Stomach (tissue), 9 donors: ENCODE data around the gene COA5. TPM values are rescaled to one million over a fixed set of nuclear protein-coding genes. Genes with fewer than 3 reads are reported as not detected.

ENCODE experiments used
- DNase-seq, 2 donors: peaks; one replicate each; pipeline versions ENCODE4 v3.0.0 to v3.0.0-alpha.2; 2013 to 2019
- H3K27ac ChIP-seq, 5 donors: fragments of 200-600 bp in 4 of 5; sonication (generic) in 4 of 5; one replicate each; pipeline ENCODE4 v1.5.1; 2013 to 2019; ENCODE audit warnings: mild to moderate bottlenecking in 1 of 5, moderate library complexity in 1 of 5
- H3K27me3 ChIP-seq, 3 donors: fragments of 200-600 bp; sonication (generic); one replicate each; pipeline ENCODE4 v1.5.1; 2017 to 2019; ENCODE audit warnings: mixed run types in 1 of 3
- H3K36me3 ChIP-seq, 4 donors: fragments of 200-600 bp; sonication (generic); 1 replicate in 3 of 4; 2 replicates in 1 of 4; pipeline ENCODE4 v1.5.1; 2016 to 2019
- H3K4me1 ChIP-seq, 4 donors: fragments of 200-600 bp; sonication (generic); one replicate each; pipeline ENCODE4 v1.5.1; 2016 to 2019
- H3K4me3 ChIP-seq, 4 donors: fragments of 200-600 bp; sonication (generic) in 3 of 4; one replicate each; pipeline ENCODE4 v1.5.1; 2016 to 2019; ENCODE audit warnings: mild to moderate bottlenecking in 1 of 4
- H3K9me3 ChIP-seq, 4 donors: fragments of 200-600 bp; sonication (generic); one replicate each; pipeline ENCODE4 v1.5.1; 2016 to 2019
- EP300 ChIP-seq: sonication (generic); formaldehyde crosslinking; IDR thresholded peaks from one replicate; pipeline ENCODE4 v1.6.1; 2017; ENCODE audit warnings: antibody characterized with exemption
- POLR2A ChIP-seq, 4 donors: fragments of 450-650 bp; IDR thresholded peaks; one replicate each; pipeline ENCODE4 v1.6.1; 2016; ENCODE audit warnings: antibody characterized with exemption in 4 of 4, control low read depth in 2 of 4, mild to moderate bottlenecking in 1 of 4, moderate library complexity in 1 of 4
- POLR2AphosphoS5 ChIP-seq, 3 donors: sonication (generic); formaldehyde crosslinking; IDR thresholded peaks; one replicate each; pipeline ENCODE4 v1.6.1; 2016; ENCODE audit warnings: antibody characterized with exemption in 3 of 3
- WGBS, 5 donors: extraction: QIAGEN DNeasy Blood & Tissue Kit in 3 of 5; methylation state at CpG; one replicate each; pipeline versions ENCODE4 v1.1.5 to v1.1.7; 2013 to 2018; 5-methylcytosine and 5-hydroxymethylcytosine counted together
- intact Hi-C: fragments of 100-400 bp; cut with DNase I; formaldehyde crosslinking; loops from one replicate; pipeline ENCODE4 v1.15.1; 2023; ENCODE audit warnings: low total_unique reads
- polyA plus RNA-seq, 3 donors: library from polyadenylated mRNA; stranded (reverse); fragments of 200-250 nt; gene quantifications; one replicate each; pipeline ENCODE4 v1.2.3, GENCODE V29; 2013
- total RNA-seq, 5 donors: library from RNA; depleted of rRNA; stranded (reverse); fragments of >200 nt; gene quantifications; one replicate each; pipeline versions ENCODE4 v1.1.0 to v1.2.3, GENCODE V29; 2014 to 2016
- TF ChIP-seq, protein P1 (sequence below), 7 experiments: fragments of 450-650 bp in 4 of 7; fragments of 200-600 bp in 3 of 7; sonication (generic) in 3 of 7; IDR thresholded peaks; one replicate each; pipeline ENCODE4 v1.5.1; 2016 to 2019; ENCODE audit warnings: antibody characterized with exemption in 7 of 7, control low read depth in 2 of 7, mild to moderate bottlenecking in 1 of 7
- donor health status: healthy with polysubstance abuse.
- donor health status: Bipolar disorder and iron deficiency.
- donor health status: healthy.

Gene COA5
- total and polyA plus RNA-seq, 8 donors: 1.2 to 60.6 (median 34.6) TPM

GRCh38 chr2:98632351-98632750 lies 24.0 kb upstream of the COA5 start:
- Histone ChIP-seq H3K4me3 (no peak overlapping the region), H3K27ac (no peak overlapping the region), H3K9me3 (no peaks in the 10 kb centered on the region), H3K36me3 (peaks cover 25 to 82% (median 73%) of the 10 kb centered on the region in 4 donors), H3K4me1 (no peaks in the 10 kb centered on the region), H3K27me3 (no peaks in the 10 kb centered on the region)
- 85 to 98% (median 89%) methylated on average over 3 of the region's 3 CpGs for WGBS, 5 donors
- DNase-seq: no peak
- intact Hi-C loops: no loop called here
- TF ChIP-seq POLR2AphosphoS5 (IDR thresholded peaks at IDR 0.05): no peak
- TF ChIP-seq, protein P1, sequence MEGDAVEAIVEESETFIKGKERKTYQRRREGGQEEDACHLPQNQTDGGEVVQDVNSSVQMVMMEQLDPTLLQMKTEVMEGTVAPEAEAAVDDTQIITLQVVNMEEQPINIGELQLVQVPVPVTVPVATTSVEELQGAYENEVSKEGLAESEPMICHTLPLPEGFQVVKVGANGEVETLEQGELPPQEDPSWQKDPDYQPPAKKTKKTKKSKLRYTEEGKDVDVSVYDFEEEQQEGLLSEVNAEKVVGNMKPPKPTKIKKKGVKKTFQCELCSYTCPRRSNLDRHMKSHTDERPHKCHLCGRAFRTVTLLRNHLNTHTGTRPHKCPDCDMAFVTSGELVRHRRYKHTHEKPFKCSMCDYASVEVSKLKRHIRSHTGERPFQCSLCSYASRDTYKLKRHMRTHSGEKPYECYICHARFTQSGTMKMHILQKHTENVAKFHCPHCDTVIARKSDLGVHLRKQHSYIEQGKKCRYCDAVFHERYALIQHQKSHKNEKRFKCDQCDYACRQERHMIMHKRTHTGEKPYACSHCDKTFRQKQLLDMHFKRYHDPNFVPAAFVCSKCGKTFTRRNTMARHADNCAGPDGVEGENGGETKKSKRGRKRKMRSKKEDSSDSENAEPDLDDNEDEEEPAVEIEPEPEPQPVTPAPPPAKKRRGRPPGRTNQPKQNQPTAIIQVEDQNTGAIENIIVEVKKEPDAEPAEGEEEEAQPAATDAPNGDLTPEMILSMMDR (IDR thresholded peaks at IDR 0.05): no peak

GRCh38 chr2:98623657-98624056 lies 15.3 kb upstream of the COA5 start:
- 65 to 80% (median 75%) methylated on average over 5 of the region's 5 CpGs for WGBS, 5 donors
- Histone ChIP-seq H3K9me3 (no peaks in the 10 kb centered on the region), H3K4me3 (no peak overlapping the region), H3K4me1 (no peaks in the 10 kb centered on the region), H3K36me3 (peaks cover 0 to 54% (median 45%) of the 10 kb centered on the region in 4 donors), H3K27me3 (no peaks in the 10 kb centered on the region), H3K27ac (no peak overlapping the region)
- peak in 1 of 2 donors; percentile 16 for DNase-seq
- intact Hi-C loops: no loop called here
- TF ChIP-seq POLR2AphosphoS5 (IDR thresholded peaks at IDR 0.05) (no peak), POLR2A (IDR thresholded peaks at IDR 0.05) (no peak), EP300 (no peak)
- TF ChIP-seq, protein P1 (IDR thresholded peaks at IDR 0.05): no peak

DNA sequence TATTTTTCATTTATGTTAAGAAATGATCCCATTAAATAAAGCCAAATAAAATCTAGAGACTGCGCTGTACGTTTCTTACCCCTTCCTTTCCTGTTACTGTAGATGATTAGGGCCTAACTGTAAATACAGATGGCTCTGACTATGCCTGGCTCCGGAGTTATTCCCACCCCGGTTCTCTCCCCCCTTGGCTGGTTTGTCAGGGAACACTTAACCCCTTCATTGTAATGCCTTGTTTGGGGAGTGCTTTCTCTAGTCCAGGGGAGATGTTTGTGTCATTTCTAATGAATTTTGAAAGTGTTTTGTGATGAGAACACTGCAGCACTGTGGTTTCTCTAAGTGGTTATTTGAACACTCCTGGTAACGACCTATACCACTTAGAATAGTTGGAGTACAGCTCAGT lies 8.8 kb upstream of the COA5 start:
- Histone ChIP-seq H3K27me3 (no peaks in the 10 kb centered on the region), H3K36me3 (peaks cover 32 to 99% (median 93%) of the 10 kb centered on the region in 4 donors), H3K9me3 (no peaks in the 10 kb centered on the region), H3K4me3 (no peak overlapping the region), H3K4me1 (peaks cover 0 to 16% (median 5%) of the 10 kb centered on the region in 4 donors), H3K27ac (no peak overlapping the region)
- intact Hi-C loops: no loop called here
- TF ChIP-seq EP300 (no peak), POLR2A (IDR thresholded peaks at IDR 0.05) (no peak), POLR2AphosphoS5 (IDR thresholded peaks at IDR 0.05) (no peak)
- TF ChIP-seq, protein P1 (IDR thresholded peaks at IDR 0.05): no peak
- no peak for DNase-seq
- 42 to 52% (median 50%) methylated on average over 5 of the region's 5 CpGs for WGBS, 5 donors

DNA sequence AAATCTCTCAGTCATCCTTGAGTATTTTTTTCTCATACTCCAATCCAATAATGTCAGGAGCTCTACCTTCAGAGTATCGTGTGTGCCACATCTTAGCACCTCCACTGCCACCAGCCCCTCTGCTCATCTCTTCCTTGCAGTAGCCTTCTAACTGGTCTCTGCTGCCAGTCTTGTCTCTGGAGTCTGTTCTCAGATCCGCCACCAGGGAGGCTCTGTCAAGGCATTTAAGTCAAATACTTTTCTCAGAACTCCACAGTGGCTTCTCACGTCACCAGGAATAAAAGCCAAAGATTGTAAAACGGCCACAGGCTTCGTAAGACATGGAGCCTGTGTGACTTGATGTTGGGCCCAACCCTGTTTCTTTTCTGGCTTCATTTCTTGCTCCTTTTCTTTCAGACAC lies 7.2 kb upstream of the COA5 start:
- no peak for DNase-seq
- no peaks in the 10 kb centered on the region for H3K27me3 ChIP-seq
- peaks cover 3 to 33% (median 19%) of the 10 kb centered on the region in 4 donors for H3K4me1 ChIP-seq
- intact Hi-C loops: no loop called here
- H3K4me3 ChIP-seq: no peak overlapping the region
- 85 to 91% (median 90%) methylated on average over 5 of the region's 5 CpGs for WGBS, 5 donors
- TF ChIP-seq POLR2AphosphoS5 (IDR thresholded peaks at IDR 0.05) (no peak), POLR2A (IDR thresholded peaks at IDR 0.05) (no peak), EP300 (no peak)
- TF ChIP-seq, protein P1 (IDR thresholded peaks at IDR 0.05): no peak
- H3K27ac ChIP-seq: no peak overlapping the region
- peaks cover 36 to 98% (median 95%) of the 10 kb centered on the region in 4 donors for H3K36me3 ChIP-seq
- no peaks in the 10 kb centered on the region for H3K9me3 ChIP-seq
